Dedifferentiated amniotic fluid mesenchymal stem cell (primary cell): ENCODE data around the gene LOX.

Experiments
- DNase-seq: peaks from one replicate; pipeline ENCODE4 v3.0.0-alpha.2; 2016; ENCODE audit errors: extremely low spot score

Gene LOX

GRCh38 chr5:122078116-122079110 lies at the start of gene LOX:
TSS of gene LOX (minus strand) at chr5:122078259. CDS start at chr5:122077985, 274 bp downstream.
- peak; percentile 94 for DNase-seq

- DNase-seq = no peak
Measured at GRCh38 chr5:122126756-122127321, 48.8 kb upstream of the LOX start.

- peak; percentile 66 for DNase-seq
Measured at GRCh38 chr5:122126177-122126755, 48.2 kb upstream of the LOX start.

GRCh38 chr5:122124766-122125165 lies 46.7 kb upstream of the LOX start:
- DNase-seq = no peak

GRCh38 chr5:122121479-122122465 lies 43.7 kb upstream of the LOX start:
- no peak for DNase-seq

- DNase-seq = no peak
Measured at GRCh38 chr5:122120957-122121356, 42.9 kb upstream of the LOX start.

GRCh38 chr5:122120493-122120892 lies 42.4 kb upstream of the LOX start:
- no peak for DNase-seq

GRCh38 chr5:122119205-122119604 lies 41.1 kb upstream of the LOX start:
- DNase-seq = no peak

GRCh38 chr5:122118356-122118948 lies 40.4 kb upstream of the LOX start:
- DNase-seq = no peak

- no peak for DNase-seq
Measured at GRCh38 chr5:122114501-122114900, 36.4 kb upstream of the LOX start.

GRCh38 chr5:122112733-122113558 lies 34.9 kb upstream of the LOX start:
- DNase-seq = no peak

- no peak for DNase-seq
Measured at GRCh38 chr5:122112063-122112462, 34.0 kb upstream of the LOX start.

- no peak for DNase-seq
Measured at GRCh38 chr5:122111460-122111859, 33.4 kb upstream of the LOX start.

GRCh38 chr5:122110987-122111386 lies 32.9 kb upstream of the LOX start:
- DNase-seq = no peak

- DNase-seq = no peak
Measured at GRCh38 chr5:122107016-122107415, 29.0 kb upstream of the LOX start.

GRCh38 chr5:122105909-122106308 lies 27.9 kb upstream of the LOX start:
- DNase-seq = no peak

GRCh38 chr5:122102825-122103224 lies 24.8 kb upstream of the LOX start:
- DNase-seq = peak; percentile 78

GRCh38 chr5:122101636-122102285 lies 23.7 kb upstream of the LOX start:
- DNase-seq = peak; percentile 84

- DNase-seq = peak; percentile 46
Measured at GRCh38 chr5:122099060-122099790, 21.2 kb upstream of the LOX start.
